ENCODE results near the gene SETBP1.

DNA sequence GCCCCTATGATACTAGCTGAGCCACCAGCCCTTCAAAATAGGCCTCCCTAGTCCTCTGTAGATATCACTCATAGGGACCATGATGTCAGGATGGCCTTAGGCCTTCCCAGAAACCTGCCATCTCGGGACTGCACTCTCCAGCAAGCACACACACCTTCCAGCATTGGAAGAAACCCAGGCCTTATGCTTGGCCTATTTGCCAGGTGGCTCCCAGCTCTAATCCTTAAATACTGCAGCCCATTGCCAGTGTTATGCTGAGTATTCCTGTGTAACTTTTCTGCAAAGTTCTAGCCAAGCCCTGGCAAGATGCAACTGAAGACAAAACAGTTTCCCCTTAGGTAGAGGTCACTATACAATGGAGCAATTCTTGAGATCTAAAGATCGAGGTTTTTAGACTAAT is 316.5 kb downstream of the SETBP1 start:
- TF ChIP-seq, protein P1, sequence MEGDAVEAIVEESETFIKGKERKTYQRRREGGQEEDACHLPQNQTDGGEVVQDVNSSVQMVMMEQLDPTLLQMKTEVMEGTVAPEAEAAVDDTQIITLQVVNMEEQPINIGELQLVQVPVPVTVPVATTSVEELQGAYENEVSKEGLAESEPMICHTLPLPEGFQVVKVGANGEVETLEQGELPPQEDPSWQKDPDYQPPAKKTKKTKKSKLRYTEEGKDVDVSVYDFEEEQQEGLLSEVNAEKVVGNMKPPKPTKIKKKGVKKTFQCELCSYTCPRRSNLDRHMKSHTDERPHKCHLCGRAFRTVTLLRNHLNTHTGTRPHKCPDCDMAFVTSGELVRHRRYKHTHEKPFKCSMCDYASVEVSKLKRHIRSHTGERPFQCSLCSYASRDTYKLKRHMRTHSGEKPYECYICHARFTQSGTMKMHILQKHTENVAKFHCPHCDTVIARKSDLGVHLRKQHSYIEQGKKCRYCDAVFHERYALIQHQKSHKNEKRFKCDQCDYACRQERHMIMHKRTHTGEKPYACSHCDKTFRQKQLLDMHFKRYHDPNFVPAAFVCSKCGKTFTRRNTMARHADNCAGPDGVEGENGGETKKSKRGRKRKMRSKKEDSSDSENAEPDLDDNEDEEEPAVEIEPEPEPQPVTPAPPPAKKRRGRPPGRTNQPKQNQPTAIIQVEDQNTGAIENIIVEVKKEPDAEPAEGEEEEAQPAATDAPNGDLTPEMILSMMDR (conservative IDR thresholded peaks at IDR 0.05; ENCODE audit: low read depth, low read length) = no peak
- TF ChIP-seq EZH2 (IDR thresholded peaks at IDR 0.05; ENCODE audit: borderline replicate concordance, low read depth, low read length, poor library complexity, severe bottlenecking) = no peak
